WI38 (cell line): ENCODE results near the gene RPA4.

Source experiments
- H3K4me3 ChIP-seq: 2 replicates; pipeline ENCODE4 v1.5.1; 2011; ENCODE audit warnings: low read depth, mild to moderate bottlenecking, control low read depth, low read length
- CTCF ChIP-seq: IDR thresholded peaks from 2 replicates; pipeline ENCODE4 v1.5.1; 2012; ENCODE audit warnings: low read depth, mild to moderate bottlenecking, control low read depth, low read length

Gene RPA4

GRCh38 chrX:96907516-96908272 lies 24.0 kb downstream of the RPA4 start:
- no peak for TF ChIP-seq CTCF
- no peak overlapping the region for H3K4me3 ChIP-seq

GRCh38 chrX:96909291-96909690 lies 25.6 kb downstream of the RPA4 start:
- H3K4me3 ChIP-seq, result no peak overlapping the region
- TF ChIP-seq CTCF, result no peak

- no peak overlapping the region for H3K4me3 ChIP-seq
- no peak for TF ChIP-seq CTCF
Measured at GRCh38 chrX:96918864-96919263, 35.2 kb downstream of the RPA4 start.

GRCh38 chrX:96919672-96920071 lies 36.0 kb downstream of the RPA4 start:
- H3K4me3 ChIP-seq, result no peak overlapping the region

DNA sequence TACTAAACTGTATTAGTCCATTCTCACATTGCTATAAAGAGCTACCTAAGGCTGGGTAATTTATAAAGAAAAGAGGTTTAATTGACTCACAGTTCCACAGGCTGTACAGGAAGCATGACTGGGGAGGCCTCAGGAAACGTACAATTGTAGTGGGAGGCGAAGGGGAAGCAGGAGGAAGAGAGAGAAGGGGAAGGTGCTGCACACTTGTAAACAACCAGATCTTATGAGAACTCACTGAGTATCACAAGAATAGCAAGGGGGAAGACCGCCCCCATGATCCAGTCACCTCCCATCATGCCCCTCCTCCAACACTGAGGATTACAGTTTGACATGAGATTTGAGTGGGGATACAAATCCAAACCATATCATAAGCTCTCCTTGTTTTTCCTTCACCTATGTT lies 40.9 kb downstream of the RPA4 start:
- TF ChIP-seq CTCF, result no peak
- H3K4me3 ChIP-seq, result no peak overlapping the region

More at GRCh38 chrX:96919672-96920071, 36.0 kb downstream of the RPA4 start:
- TF ChIP-seq CTCF, result no peak

- TF ChIP-seq CTCF, result no peak
- H3K4me3 ChIP-seq, result no peak overlapping the region
Measured at GRCh38 chrX:96929036-96929435, 45.3 kb downstream of the RPA4 start.
